WTC11 (cell line): ENCODE data around the gene HLA-DPB1.

Source experiments
- CREB1 ChIP-seq: sonication (generic); formaldehyde crosslinking; IDR thresholded peaks from 2 replicates; pipeline ENCODE4 v1.8.0; 2023; ENCODE audit warnings: mild to moderate bottlenecking, missing genetic modification reagents
- CTCF ChIP-seq: fragments of 200-600 bp; IDR thresholded peaks from 2 replicates; pipeline ENCODE4 v1.8.0; 2022; ENCODE audit warnings: antibody characterized with exemption
- FOXK1 ChIP-seq: sonication (generic); formaldehyde crosslinking; IDR thresholded peaks from 2 replicates; pipeline ENCODE4 v1.8.0; 2022; ENCODE audit warnings: mild to moderate bottlenecking, moderate library complexity, missing genetic modification reagents
- MAX ChIP-seq: sonication (generic); formaldehyde crosslinking; IDR thresholded peaks from 2 replicates; pipeline ENCODE4 v1.8.0; 2022; ENCODE audit warnings: mild to moderate bottlenecking, missing genetic modification reagents
- NFYB ChIP-seq: sonication (generic); formaldehyde crosslinking; conservative IDR thresholded peaks from 2 replicates; pipeline ENCODE4 v1.8.0; 2022; ENCODE audit warnings: low read depth, missing genetic modification reagents
- OVOL2 ChIP-seq: fragments of 250-450 bp; sonication (Bioruptor Pico); IDR thresholded peaks from 2 replicates; pipeline ENCODE4 v1.9.0; 2021; ENCODE audit warnings: mild to moderate bottlenecking, borderline replicate concordance
- SP1 ChIP-seq: sonication (generic); formaldehyde crosslinking; conservative IDR thresholded peaks from 2 replicates; pipeline ENCODE4 v1.8.1; 2022; ENCODE audit warnings: missing genetic modification reagents
- ZNF281 ChIP-seq: sonication (generic); formaldehyde crosslinking; IDR thresholded peaks from 2 replicates; pipeline ENCODE4 v1.8.0; 2023; ENCODE audit warnings: mild to moderate bottlenecking, missing genetic modification reagents
- ZNF416 ChIP-seq: fragments of 250-450 bp; sonication (Bioruptor Pico); IDR thresholded peaks from 2 replicates; pipeline ENCODE4 v1.9.0; 2021; ENCODE audit warnings: mild to moderate bottlenecking, inconsistent platforms

GRCh38 chr6:33105916-33106871 lies 30.4 kb downstream of the HLA-DPB1 start:
- TF ChIP-seq OVOL2 (no peak), CTCF (no peak), ZNF416 (no peak), NFYB (no peak), CREB1 (CRISPR knock-in tag) (no peak), FOXK1 (CRISPR knock-in tag) (no peak), ZNF281 (CRISPR knock-in tag) (no peak), MAX (CRISPR knock-in tag) (no peak), SP1 (CRISPR knock-in tag) (no peak)
